Esophagus squamous epithelium (tissue), 5 donors: ENCODE data around the gene UBL3. TPM values are rescaled to one million over a fixed set of nuclear protein-coding genes. Genes with fewer than 3 reads are reported as not detected.

Experiments
- DNase-seq: peaks from one replicate; lab custom pipeline; 2025; lab: John Stamatoyannopoulos, UW
- H3K27ac ChIP-seq, 4 donors: fragments of 200-600 bp; sonication (generic); one replicate each; pipeline ENCODE4 v1.5.1; 2016 to 2019; ENCODE audit warnings: mild to moderate bottlenecking in 1 of 4
- H3K27me3 ChIP-seq, 4 donors: fragments of 200-600 bp; sonication (generic); 1 replicate in 3 of 4; 2 replicates in 1 of 4; pipeline versions ENCODE4 v1.5.1 to v1.6.0; 2017 to 2021; ENCODE audit warnings: antibody characterized with exemption in 1 of 4
- H3K36me3 ChIP-seq, 3 donors: fragments of 200-600 bp; sonication (generic); one replicate each; pipeline ENCODE4 v1.5.1; 2016 to 2019
- H3K4me1 ChIP-seq, 3 donors: fragments of 200-600 bp; sonication (generic); one replicate each; pipeline ENCODE4 v1.5.1; 2017 to 2019
- H3K4me3 ChIP-seq, 4 donors: fragments of 200-600 bp; sonication (generic); 1 replicate in 3 of 4; 2 replicates in 1 of 4; pipeline ENCODE4 v1.5.1; 2016 to 2019; ENCODE audit warnings: mild to moderate bottlenecking in 2 of 4, moderate library complexity in 1 of 4
- H3K9me3 ChIP-seq, 3 donors: fragments of 200-600 bp; sonication (generic); one replicate each; pipeline ENCODE4 v1.5.1; 2016 to 2019
- POLR2A ChIP-seq, 4 donors: fragments of 450-650 bp; IDR thresholded peaks; one replicate each; pipeline ENCODE4 v1.6.1; 2017; ENCODE audit warnings: antibody characterized with exemption in 4 of 4, mild to moderate bottlenecking in 4 of 4, moderate library complexity in 3 of 4
- WGBS, 2 donors: methylation state at CpG; one replicate each; pipeline ENCODE4 v1.1.5; 2018; 5-methylcytosine and 5-hydroxymethylcytosine counted together
- intact Hi-C: fragments of 100-400 bp; cut with DNase I; formaldehyde crosslinking; loops from one replicate; pipeline ENCODE4 v1.15.0; 2022
- total RNA-seq, 4 donors: library from RNA; depleted of rRNA; stranded (reverse); fragments of >200 nt; gene quantifications; one replicate each; pipeline ENCODE4 v1.1.0, GENCODE V29; 2016
- TF ChIP-seq, protein P1 (sequence below), 6 experiments: fragments of 450-650 bp in 4 of 6; fragments of 200-600 bp in 2 of 6; sonication (generic) in 2 of 6; IDR thresholded peaks; one replicate each; pipeline ENCODE4 v1.5.1; 2016 to 2019; ENCODE audit warnings: antibody characterized with exemption in 6 of 6, mild to moderate bottlenecking in 4 of 6, moderate library complexity in 4 of 6
- donor health status: DM: yes; HTN: yes; CAD: no.

Gene UBL3
- total RNA-seq, 4 donors from 2014 or later, result 28.1 to 47.1 (median 35.4) TPM

DNA sequence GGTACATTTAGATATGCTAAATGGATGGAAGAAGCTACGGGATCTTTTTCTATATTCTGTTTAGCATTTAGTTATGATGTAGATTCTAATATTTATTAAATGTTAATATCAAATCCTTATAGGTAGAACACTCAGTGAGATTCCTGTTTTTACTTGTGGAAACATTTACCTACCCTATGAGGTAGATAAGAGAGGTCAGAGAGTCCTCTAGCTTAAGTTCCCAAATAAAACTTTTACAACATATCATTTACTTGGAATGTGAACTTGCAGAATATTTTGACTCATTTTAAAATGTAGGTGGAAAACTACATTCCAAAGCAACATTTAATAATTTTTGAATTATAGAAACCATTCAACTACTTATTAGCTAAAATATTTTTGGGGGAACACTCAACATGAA is 63.7 kb downstream of the UBL3 start:
- H3K27me3 ChIP-seq, result no peaks in the 10 kb centered on the region
- no peak overlapping the region for H3K4me3 ChIP-seq
- intact Hi-C loops, result no loop called here
- H3K4me1 ChIP-seq, result peaks cover 0 to 6% (median 0%) of the 10 kb centered on the region in 3 donors
- H3K27ac ChIP-seq, result no peak overlapping the region
- no peaks in the 10 kb centered on the region for H3K9me3 ChIP-seq
- WGBS, 2 donors, result 90 to 95% methylated on average over 1 of the region's 1 CpG
- no peak for DNase-seq
- no peaks in the 10 kb centered on the region for H3K36me3 ChIP-seq
- TF ChIP-seq, protein P1, sequence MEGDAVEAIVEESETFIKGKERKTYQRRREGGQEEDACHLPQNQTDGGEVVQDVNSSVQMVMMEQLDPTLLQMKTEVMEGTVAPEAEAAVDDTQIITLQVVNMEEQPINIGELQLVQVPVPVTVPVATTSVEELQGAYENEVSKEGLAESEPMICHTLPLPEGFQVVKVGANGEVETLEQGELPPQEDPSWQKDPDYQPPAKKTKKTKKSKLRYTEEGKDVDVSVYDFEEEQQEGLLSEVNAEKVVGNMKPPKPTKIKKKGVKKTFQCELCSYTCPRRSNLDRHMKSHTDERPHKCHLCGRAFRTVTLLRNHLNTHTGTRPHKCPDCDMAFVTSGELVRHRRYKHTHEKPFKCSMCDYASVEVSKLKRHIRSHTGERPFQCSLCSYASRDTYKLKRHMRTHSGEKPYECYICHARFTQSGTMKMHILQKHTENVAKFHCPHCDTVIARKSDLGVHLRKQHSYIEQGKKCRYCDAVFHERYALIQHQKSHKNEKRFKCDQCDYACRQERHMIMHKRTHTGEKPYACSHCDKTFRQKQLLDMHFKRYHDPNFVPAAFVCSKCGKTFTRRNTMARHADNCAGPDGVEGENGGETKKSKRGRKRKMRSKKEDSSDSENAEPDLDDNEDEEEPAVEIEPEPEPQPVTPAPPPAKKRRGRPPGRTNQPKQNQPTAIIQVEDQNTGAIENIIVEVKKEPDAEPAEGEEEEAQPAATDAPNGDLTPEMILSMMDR (IDR thresholded peaks at IDR 0.05), result no peak
- no peak for TF ChIP-seq POLR2A (IDR thresholded peaks at IDR 0.05)

DNA sequence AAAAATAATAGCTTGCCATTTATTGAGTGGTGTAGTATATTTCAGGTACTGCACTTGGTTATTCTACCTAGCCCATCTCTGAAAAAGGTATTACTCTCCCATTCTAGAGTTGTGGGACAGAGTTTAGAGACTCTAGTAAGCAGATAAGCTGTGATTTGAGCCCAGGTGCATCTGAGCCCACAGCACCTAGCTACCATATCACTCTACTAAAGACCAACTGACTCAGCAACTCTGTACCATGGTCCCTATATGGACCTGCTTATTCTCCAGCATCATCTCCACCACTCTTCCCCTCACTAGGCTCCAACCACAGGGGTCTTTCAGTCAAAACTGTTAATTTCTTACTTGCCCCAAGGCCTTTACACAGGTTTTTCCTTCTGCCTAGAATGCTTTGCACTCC is 64.4 kb downstream of the UBL3 start:
- H3K36me3 ChIP-seq, result no peaks in the 10 kb centered on the region
- H3K9me3 ChIP-seq, result no peaks in the 10 kb centered on the region
- TF ChIP-seq, protein P1 (IDR thresholded peaks at IDR 0.05), result no peak
- TF ChIP-seq POLR2A (IDR thresholded peaks at IDR 0.05), result no peak
- DNase-seq, result no peak
- no peaks in the 10 kb centered on the region for H3K27me3 ChIP-seq
- intact Hi-C loops, result no loop called here
- no peak overlapping the region for H3K27ac ChIP-seq
- no peak overlapping the region for H3K4me3 ChIP-seq
- H3K4me1 ChIP-seq, result peaks cover 0 to 6% (median 0%) of the 10 kb centered on the region in 3 donors

DNA sequence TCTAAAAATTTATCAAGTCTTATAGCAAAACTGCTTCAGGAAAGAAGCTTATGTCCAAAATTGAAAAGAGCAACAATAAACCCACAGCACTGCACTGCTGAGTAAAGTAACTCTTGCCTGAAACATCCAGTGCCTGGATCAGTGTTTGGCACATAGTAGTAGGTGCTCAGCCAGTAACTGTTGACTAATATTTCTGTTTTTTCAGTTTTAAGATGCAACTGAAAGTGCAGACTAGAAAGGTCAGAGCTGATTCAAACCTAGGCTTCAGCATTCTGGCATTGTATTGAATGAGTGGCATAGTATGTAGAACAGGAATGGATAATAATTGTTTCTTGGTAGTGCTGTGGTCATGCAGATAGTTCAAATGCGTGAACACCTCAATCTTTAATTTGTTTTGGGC is 67.6 kb downstream of the UBL3 start:
- DNase-seq, result no peak
- peaks cover 0 to 6% (median 0%) of the 10 kb centered on the region in 3 donors for H3K4me1 ChIP-seq
- H3K4me3 ChIP-seq, result no peak overlapping the region
- WGBS, 2 donors, result 76 to 96% methylated on average over 1 of the region's 1 CpG
- no peaks in the 10 kb centered on the region for H3K27me3 ChIP-seq
- no peak overlapping the region for H3K27ac ChIP-seq
- TF ChIP-seq POLR2A (IDR thresholded peaks at IDR 0.05), result no peak
- TF ChIP-seq, protein P1 (IDR thresholded peaks at IDR 0.05), result no peak
- H3K36me3 ChIP-seq, result no peaks in the 10 kb centered on the region
- intact Hi-C loops, result no loop called here
- no peaks in the 10 kb centered on the region for H3K9me3 ChIP-seq

DNA sequence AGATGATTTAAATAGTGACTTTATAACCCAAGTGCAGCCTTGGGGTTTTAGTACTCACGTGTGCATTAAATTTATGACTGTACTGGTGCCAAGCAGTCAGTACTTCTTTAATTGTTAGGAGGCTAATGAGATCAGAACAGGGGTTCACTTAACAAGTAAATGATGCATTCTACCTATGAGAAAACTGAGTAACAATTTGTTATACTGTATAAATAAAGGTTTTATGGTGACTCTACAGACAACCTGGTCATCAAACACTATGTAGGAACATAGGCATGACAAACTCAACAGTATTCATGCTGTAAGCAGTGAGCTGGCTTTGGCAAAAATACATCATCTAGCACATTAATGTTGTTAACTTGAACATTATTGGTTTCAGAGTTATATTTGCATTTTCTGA is 75.6 kb downstream of the UBL3 start:
- intact Hi-C loops, result loop anchor here (5.0 kb wide), 1 partner anchor 337 kb away; no protein-coding TSS in a partner anchor
- Histone ChIP-seq H3K4me1 (no peaks in the 10 kb centered on the region), H3K4me3 (no peak overlapping the region), H3K27ac (no peak overlapping the region), H3K36me3 (peaks cover 0 to 31% (median 0%) of the 10 kb centered on the region in 3 donors), H3K27me3 (no peaks in the 10 kb centered on the region), H3K9me3 (no peaks in the 10 kb centered on the region)
- no peak for TF ChIP-seq POLR2A (IDR thresholded peaks at IDR 0.05)
- TF ChIP-seq, protein P1 (IDR thresholded peaks at IDR 0.05), result no peak
- WGBS, 2 donors, result 83 to 90% methylated on average over 1 of the region's 1 CpG
- no peak for DNase-seq

DNA sequence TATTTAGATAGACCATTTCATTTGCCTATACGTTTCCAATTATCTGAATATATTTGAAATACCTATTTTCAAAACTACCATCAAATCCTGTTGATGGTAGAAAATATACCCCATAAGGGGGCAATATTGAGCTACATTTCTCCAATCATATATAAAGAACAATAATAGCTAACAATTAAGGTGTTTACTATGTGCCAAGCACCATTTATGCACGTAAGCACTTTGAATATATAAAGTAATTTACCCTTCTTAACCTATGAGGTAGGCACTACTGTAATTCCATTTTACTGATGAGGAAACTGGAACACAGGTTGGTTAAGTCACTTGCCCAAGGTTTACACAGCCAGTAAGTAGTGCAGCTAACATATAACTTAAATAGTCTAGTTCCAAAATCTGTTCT is 79.2 kb downstream of the UBL3 start:
- H3K4me1 ChIP-seq, result no peaks in the 10 kb centered on the region
- 41 to 54% methylated on average over 2 of the region's 2 CpGs for WGBS, 2 donors
- DNase-seq, result no peak
- H3K27me3 ChIP-seq, result no peaks in the 10 kb centered on the region
- H3K4me3 ChIP-seq, result no peak overlapping the region
- intact Hi-C loops, result loop anchor here (5.0 kb wide), 1 partner anchor 341 kb away; no protein-coding TSS in a partner anchor
- H3K36me3 ChIP-seq, result peaks cover 0 to 51% (median 0%) of the 10 kb centered on the region in 3 donors
- TF ChIP-seq, protein P1 (IDR thresholded peaks at IDR 0.05), result peak; percentile 28 to 62 (median 39)
- TF ChIP-seq POLR2A (IDR thresholded peaks at IDR 0.05), result no peak
- H3K27ac ChIP-seq, result no peak overlapping the region
- no peaks in the 10 kb centered on the region for H3K9me3 ChIP-seq
